SK-N-SH (cell line): ENCODE measurements around the gene CCDC138. TPM values are rescaled to one million over a fixed set of nuclear protein-coding genes. Genes with fewer than 3 reads are reported as not detected.

Experiments used
- CTCF ChIA-PET: fragments of 300-600, 350-600 bp; formaldehyde crosslinking; extraction: SDS; loops from one replicate; lab custom pipeline; 2021; lab: Yijun Ruan, JAX
- POLR2A ChIA-PET: fragments of 350-600 bp; sonication (Branson Sonifier 250); formaldehyde crosslinking; extraction: SDS; loops from one replicate; lab custom pipeline; 2020; ENCODE audit warnings: antibody characterized with exemption, inconsistent platforms; lab: Yijun Ruan, JAX
- DNase-seq: peaks from one replicate; pipeline ENCODE4 v3.0.0; 2012
- H2AFZ ChIP-seq: fragments of 200-600 bp; sonication (generic); 2 replicates; pipeline ENCODE4 v1.8.1; 2016; ENCODE audit warnings: antibody characterized with exemption, mild to moderate bottlenecking, low read depth
- H3F3A ChIP-seq: fragments of 200-600 bp; sonication (generic); replicated peaks from 2 replicates; pipeline ENCODE3; 2016; ENCODE audit warnings: antibody characterized with exemption, mild to moderate bottlenecking; ENCODE audit not compliant: insufficient read depth
- H3K27ac ChIP-seq, 2 experiments: fragments of 200-500 bp in 1 of 2; fragments of 200-600 bp in 1 of 2; sonication (Bioruptor generic) in 1 of 2; sonication (generic), shearing (Covaris generic) in 1 of 2; 2 replicates each; pipeline versions ENCODE4 v1.5.1 to v1.6.1; 2014 to 2016; ENCODE audit warnings: low read depth in 2 of 2, inconsistent platforms in 1 of 2, low read length in 1 of 2, mild to moderate bottlenecking in 1 of 2, mixed read lengths in 1 of 2
- H3K27me3 ChIP-seq: fragments of 200-600 bp; sonication (generic), shearing (Covaris generic); 2 replicates; pipeline ENCODE4 v1.6.1; 2016; ENCODE audit warnings: mixed run types; ENCODE audit not compliant: insufficient read depth
- H3K36me3 ChIP-seq, 2 experiments: fragments of 200-500 bp in 1 of 2; fragments of 200-600 bp in 1 of 2; sonication (Bioruptor generic) in 1 of 2; sonication (generic) in 1 of 2; replicated peaks in 1 of 2; 2 replicates each; pipeline versions ENCODE3 to v1.5.1; 2014 to 2016; ENCODE audit warnings: low read length in 1 of 2, mild to moderate bottlenecking in 1 of 2; ENCODE audit not compliant: insufficient read depth in 2 of 2, control insufficient read depth in 1 of 2
- H3K4me1 ChIP-seq, 2 experiments: fragments of 200-500 bp in 1 of 2; fragments of 200-600 bp in 1 of 2; sonication (Bioruptor generic) in 1 of 2; sonication (generic), shearing (Covaris generic) in 1 of 2; 2 replicates each; pipeline versions ENCODE4 v1.5.1 to v1.6.1; 2014 to 2016; ENCODE audit warnings: low read depth in 1 of 2, low read length in 1 of 2, mixed run types in 1 of 2; ENCODE audit not compliant: insufficient read depth in 2 of 2, control insufficient read depth in 1 of 2
- H3K4me2 ChIP-seq: fragments of 200-600 bp; sonication (generic), shearing (Covaris generic); 2 replicates; pipeline ENCODE4 v1.6.1; 2017; ENCODE audit warnings: mixed run types
- H3K4me3 ChIP-seq, 2 experiments: fragments of 200-500 bp in 1 of 2; fragments of 200-600 bp in 1 of 2; sonication (Bioruptor generic) in 1 of 2; sonication (generic), shearing (Covaris generic) in 1 of 2; 2 replicates each; pipeline versions ENCODE4 v1.5.1 to v1.8.1; 2014 to 2016; ENCODE audit warnings: low read depth in 2 of 2, inconsistent platforms in 1 of 2, low read length in 1 of 2, mild to moderate bottlenecking in 1 of 2, mixed read lengths in 1 of 2, moderate library complexity in 1 of 2
- H3K79me2 ChIP-seq: fragments of 200-600 bp; sonication (generic); 2 replicates; pipeline ENCODE4 v1.8.1; 2017; ENCODE audit warnings: mild to moderate bottlenecking; ENCODE audit not compliant: insufficient read depth
- H3K9ac ChIP-seq: fragments of 200-600 bp; sonication (generic); 2 replicates; pipeline ENCODE4 v1.6.1; 2017; ENCODE audit warnings: mixed run types
- H3K9me2 ChIP-seq: fragments of 200-600 bp; sonication (generic); 2 replicates; pipeline ENCODE4 v1.6.1; 2017; ENCODE audit warnings: mixed run types
- H3K9me3 ChIP-seq: fragments of 200-600 bp; sonication (generic); 2 replicates; pipeline ENCODE4 v1.6.1; 2017; ENCODE audit warnings: mixed run types, mild to moderate bottlenecking, moderate library complexity
- H4K20me1 ChIP-seq: fragments of 200-600 bp; sonication (generic); 2 replicates; pipeline ENCODE4 v1.6.1; 2017; ENCODE audit warnings: mild to moderate bottlenecking, mixed run types; ENCODE audit not compliant: insufficient read depth
- FOSL2 ChIP-seq: IDR thresholded peaks from 2 replicates; pipeline ENCODE4 v1.4.0; 2012; ENCODE audit warnings: low read depth, mild to moderate bottlenecking, moderate library complexity, borderline replicate concordance
- FOXJ3 ChIP-seq: sonication (generic); formaldehyde crosslinking; IDR thresholded peaks from 2 replicates; pipeline ENCODE4 v1.5.1; 2020; ENCODE audit warnings: mild to moderate bottlenecking, missing genetic modification reagents
- FOXM1 ChIP-seq: IDR thresholded peaks from 2 replicates; pipeline ENCODE4 v1.4.0; 2012; ENCODE audit warnings: low read depth, mild to moderate bottlenecking
- GATA2 ChIP-seq: sonication (generic); formaldehyde crosslinking; IDR thresholded peaks from 2 replicates; pipeline ENCODE4 v1.5.0; 2020; ENCODE audit warnings: mild to moderate bottlenecking, missing genetic modification reagents
- NRF1 ChIP-seq: IDR thresholded peaks from 2 replicates; pipeline ENCODE4 v1.6.1; 2012; ENCODE audit warnings: low read depth, mild to moderate bottlenecking, low read length
- POLR2AphosphoS5 ChIP-seq: IDR thresholded peaks from 2 replicates; pipeline ENCODE4 v1.6.1; 2012; ENCODE audit warnings: low read depth, low read length
- RCOR1 ChIP-seq: fragments of 150-350 bp; IDR thresholded peaks from 2 replicates; pipeline ENCODE4 v1.6.1; 2017; ENCODE audit warnings: antibody characterized with exemption, low read length
- SIN3A ChIP-seq: IDR thresholded peaks from 2 replicates; pipeline ENCODE4 v1.6.1; 2012; ENCODE audit warnings: low read depth, mild to moderate bottlenecking, low read length, moderate library complexity, borderline replicate concordance
- TAF1 ChIP-seq: IDR thresholded peaks from 2 replicates; pipeline ENCODE4 v1.6.1; 2012; ENCODE audit warnings: low read depth, mild to moderate bottlenecking, low read length, moderate library complexity, borderline replicate concordance
- TCF12 ChIP-seq: IDR thresholded peaks from 2 replicates; pipeline ENCODE4 v1.4.0; 2012
- WGBS: methylation state at CpG from one replicate; pipeline ENCODE4 v1.1.6; 2017; ENCODE audit warnings: low lambda C conversion rate; 5-methylcytosine and 5-hydroxymethylcytosine counted together
- polyA plus RNA-seq, 3 experiments: library from polyadenylated mRNA; depleted of rRNA; stranded (reverse); fragments of >200 nt; gene quantifications; 2 replicates each; pipeline ENCODE4 v1.2.3, GENCODE V29; 2012
- TF ChIP-seq, protein P1 (sequence below): fragments of 150-350 bp; IDR thresholded peaks from 2 replicates; pipeline ENCODE4 v1.6.1; 2016; ENCODE audit warnings: mild to moderate bottlenecking, low read depth, low read length
- TF ChIP-seq, protein P2 (sequence below): IDR thresholded peaks from 2 replicates; pipeline ENCODE4 v1.4.0; 2012; ENCODE audit warnings: low read depth
- TF ChIP-seq, protein P3 (sequence below): fragments of 200-600 bp; sonication (generic); IDR thresholded peaks from 2 replicates; pipeline ENCODE4 v1.6.1; 2017; ENCODE audit warnings: antibody characterized with exemption, mild to moderate bottlenecking, moderate library complexity
- TF ChIP-seq, protein P4 (sequence below): IDR thresholded peaks from 2 replicates; pipeline ENCODE4; 2012

CCDC138 gene
- polyA plus RNA-seq, 1 of the 3 experiments (the other 2 are of a cell fraction), result 1.2 TPM

DNA sequence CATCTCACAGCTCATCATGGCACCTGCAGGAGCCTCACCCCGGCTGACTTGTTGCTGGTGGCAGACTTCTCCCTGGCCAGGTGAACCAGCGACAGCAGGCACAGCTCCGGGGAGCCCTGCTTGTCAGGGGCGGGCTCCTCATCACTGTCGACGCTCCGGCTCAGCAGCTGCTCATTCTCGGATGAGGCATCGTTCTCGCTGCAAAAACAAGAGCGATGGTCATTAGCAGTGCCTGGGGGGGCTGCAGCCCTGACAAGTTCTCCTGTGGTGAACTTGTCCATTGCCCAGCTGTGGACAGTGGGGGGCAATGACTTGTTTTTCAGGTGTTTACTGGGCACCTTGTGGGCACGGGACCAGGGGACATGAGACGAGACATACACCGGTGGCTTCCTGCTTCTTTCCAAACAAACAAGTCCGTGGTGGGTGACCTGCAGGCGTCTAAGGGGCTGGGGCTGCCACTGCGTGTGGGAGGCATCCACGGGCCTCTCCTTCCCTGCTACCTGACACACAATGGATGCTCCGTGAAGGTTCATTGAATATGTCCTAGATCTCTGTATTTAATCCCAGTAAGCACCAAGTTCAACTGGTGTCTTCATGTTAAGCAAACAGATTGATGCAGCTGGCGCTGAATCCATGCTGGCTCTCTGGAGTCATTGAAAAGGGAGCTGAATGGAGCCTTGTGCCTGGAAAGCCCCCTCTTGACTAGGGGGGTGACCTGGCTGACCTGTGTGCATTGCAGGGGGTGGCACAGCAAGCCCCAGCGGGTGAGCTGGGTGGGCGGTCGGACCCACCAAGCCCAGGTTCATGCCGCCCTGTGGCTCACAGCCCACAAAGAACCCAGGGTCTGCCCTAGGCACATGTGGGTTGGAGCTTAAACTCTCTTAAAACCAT lies 121.5 kb downstream of the CCDC138 start:
- TF ChIP-seq, protein P1, sequence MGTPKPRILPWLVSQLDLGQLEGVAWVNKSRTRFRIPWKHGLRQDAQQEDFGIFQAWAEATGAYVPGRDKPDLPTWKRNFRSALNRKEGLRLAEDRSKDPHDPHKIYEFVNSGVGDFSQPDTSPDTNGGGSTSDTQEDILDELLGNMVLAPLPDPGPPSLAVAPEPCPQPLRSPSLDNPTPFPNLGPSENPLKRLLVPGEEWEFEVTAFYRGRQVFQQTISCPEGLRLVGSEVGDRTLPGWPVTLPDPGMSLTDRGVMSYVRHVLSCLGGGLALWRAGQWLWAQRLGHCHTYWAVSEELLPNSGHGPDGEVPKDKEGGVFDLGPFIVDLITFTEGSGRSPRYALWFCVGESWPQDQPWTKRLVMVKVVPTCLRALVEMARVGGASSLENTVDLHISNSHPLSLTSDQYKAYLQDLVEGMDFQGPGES, result no peak
- TF ChIP-seq POLR2AphosphoS5, result no peak
- no peak for TF ChIP-seq NRF1
- no peak for TF ChIP-seq RCOR1
- no peak for TF ChIP-seq FOXM1
- TF ChIP-seq FOXJ3 (CRISPR knock-in tag), result no peak
- TF ChIP-seq, protein P2, sequence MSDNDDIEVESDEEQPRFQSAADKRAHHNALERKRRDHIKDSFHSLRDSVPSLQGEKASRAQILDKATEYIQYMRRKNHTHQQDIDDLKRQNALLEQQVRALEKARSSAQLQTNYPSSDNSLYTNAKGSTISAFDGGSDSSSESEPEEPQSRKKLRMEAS, result no peak
- TF ChIP-seq, protein P3, sequence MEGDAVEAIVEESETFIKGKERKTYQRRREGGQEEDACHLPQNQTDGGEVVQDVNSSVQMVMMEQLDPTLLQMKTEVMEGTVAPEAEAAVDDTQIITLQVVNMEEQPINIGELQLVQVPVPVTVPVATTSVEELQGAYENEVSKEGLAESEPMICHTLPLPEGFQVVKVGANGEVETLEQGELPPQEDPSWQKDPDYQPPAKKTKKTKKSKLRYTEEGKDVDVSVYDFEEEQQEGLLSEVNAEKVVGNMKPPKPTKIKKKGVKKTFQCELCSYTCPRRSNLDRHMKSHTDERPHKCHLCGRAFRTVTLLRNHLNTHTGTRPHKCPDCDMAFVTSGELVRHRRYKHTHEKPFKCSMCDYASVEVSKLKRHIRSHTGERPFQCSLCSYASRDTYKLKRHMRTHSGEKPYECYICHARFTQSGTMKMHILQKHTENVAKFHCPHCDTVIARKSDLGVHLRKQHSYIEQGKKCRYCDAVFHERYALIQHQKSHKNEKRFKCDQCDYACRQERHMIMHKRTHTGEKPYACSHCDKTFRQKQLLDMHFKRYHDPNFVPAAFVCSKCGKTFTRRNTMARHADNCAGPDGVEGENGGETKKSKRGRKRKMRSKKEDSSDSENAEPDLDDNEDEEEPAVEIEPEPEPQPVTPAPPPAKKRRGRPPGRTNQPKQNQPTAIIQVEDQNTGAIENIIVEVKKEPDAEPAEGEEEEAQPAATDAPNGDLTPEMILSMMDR, result no peak
- TF ChIP-seq, protein P4, sequence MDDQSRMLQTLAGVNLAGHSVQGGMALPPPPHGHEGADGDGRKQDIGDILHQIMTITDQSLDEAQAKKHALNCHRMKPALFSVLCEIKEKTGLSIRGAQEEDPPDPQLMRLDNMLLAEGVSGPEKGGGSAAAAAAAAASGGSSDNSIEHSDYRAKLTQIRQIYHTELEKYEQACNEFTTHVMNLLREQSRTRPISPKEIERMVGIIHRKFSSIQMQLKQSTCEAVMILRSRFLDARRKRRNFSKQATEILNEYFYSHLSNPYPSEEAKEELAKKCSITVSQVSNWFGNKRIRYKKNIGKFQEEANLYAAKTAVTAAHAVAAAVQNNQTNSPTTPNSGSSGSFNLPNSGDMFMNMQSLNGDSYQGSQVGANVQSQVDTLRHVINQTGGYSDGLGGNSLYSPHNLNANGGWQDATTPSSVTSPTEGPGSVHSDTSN, result no peak
- TF ChIP-seq TAF1, result no peak
- no peak for TF ChIP-seq FOSL2
- TF ChIP-seq SIN3A, result no peak
- TF ChIP-seq TCF12, result no peak
- TF ChIP-seq GATA2 (CRISPR knock-in tag), result no peak
- no peaks in the 10 kb centered on the region for H4K20me1 ChIP-seq
- no peak overlapping the region for H3K9ac ChIP-seq
- ChIA-PET CTCF (no interaction called here), POLR2A (no interaction called here)
- 74% methylated on average over 19 of the region's 24 CpGs for WGBS
- no peak overlapping the region for H3K27ac ChIP-seq
- peak; percentile 10 for DNase-seq
- H3K4me3 ChIP-seq, result no peak overlapping the region
- no peaks in the 10 kb centered on the region for H3K9me3 ChIP-seq
- no peaks in the 10 kb centered on the region for H3F3A ChIP-seq
- H3K9me2 ChIP-seq, result no peaks in the 10 kb centered on the region
- no peaks in the 10 kb centered on the region for H3K36me3 ChIP-seq
- no peaks in the 10 kb centered on the region for H3K79me2 ChIP-seq
- no peak overlapping the region for H2AFZ ChIP-seq
- no peaks in the 10 kb centered on the region; the same call in 1 of the 2 replicates for H3K27me3 ChIP-seq
- no peak overlapping the region for H3K4me2 ChIP-seq
- peaks cover 0 to 3% of the 10 kb centered on the region in 2 experiments; a peak in 1 of 4 replicates for H3K4me1 ChIP-seq
